HCT116 (cell line): ENCODE results near the gene NAB1. TPM values are rescaled to one million over a fixed set of nuclear protein-coding genes. Genes with fewer than 3 reads are reported as not detected.

Source experiments
- ATAC-seq: fragments of 200-7000 bp; cut with Tn5 transposase; 2 replicates; pipeline ENCODE4 v1.9.1; 2020; ENCODE audit warnings: mild to moderate bottlenecking, moderate library complexity
- BruUV-seq: library from RNA; stranded (reverse); fragments of 400-500 nt; replicated peaks from 2 replicates; lab custom pipeline; 2021; lab: Mats Ljungman, UMichigan
- CTCF ChIA-PET: fragments of 300-600 bp; sonication (Branson Sonifier 250); formaldehyde crosslinking; loops from one replicate; lab custom pipeline; 2021; ENCODE audit warnings: antibody characterized with exemption; lab: Charles Lee
- POLR2A ChIA-PET: fragments of 300-600, 350-600 bp; sonication (Branson Sonifier 250); formaldehyde crosslinking; loops from one replicate; lab custom pipeline; 2021; ENCODE audit warnings: antibody characterized with exemption; lab: Charles Lee
- RAD21 ChIA-PET, 2 experiments: fragments of 300-600 bp; sonication (Branson Sonifier 250); formaldehyde crosslinking; loops; one replicate each; lab custom pipeline; 2023; ENCODE audit warnings: low total read pairs in 2 of 2; ENCODE audit not compliant: uncharacterized antibody in 2 of 2, unreplicated experiment in 2 of 2, low non-redundant PET in 1 of 2; lab: Charles Lee
- DNase-seq: peaks from one replicate; pipeline ENCODE4 v3.0.0-alpha.2; 2010; ENCODE audit warnings: low read depth, low spot score
- H2AFZ ChIP-seq: fragments of 200-600 bp; shearing (Covaris generic), sonication (generic); 2 replicates; pipeline ENCODE4 v1.6.1; 2017; ENCODE audit warnings: low read depth, mixed run types, mixed read lengths, antibody characterized with exemption, low read length; ENCODE audit not compliant: poor library complexity, severe bottlenecking
- H3K27ac ChIP-seq: 2 replicates; pipeline ENCODE4 v1.5.1; 2012; ENCODE audit warnings: low read depth, low read length
- H3K27me3 ChIP-seq: fragments of 200-600 bp; sonication (generic); 2 replicates; pipeline ENCODE4 v1.6.1; 2016; ENCODE audit warnings: mixed run types, low read length, mixed read lengths; ENCODE audit not compliant: insufficient read depth
- H3K36me3 ChIP-seq, 2 experiments: fragments of 200-500 bp in 1 of 2; fragments of 200-600 bp in 1 of 2; sonication (Bioruptor generic) in 1 of 2; sonication (generic) in 1 of 2; 2 replicates each; pipeline versions ENCODE4 v1.5.1 to v1.6.1; 2014 to 2016; ENCODE audit warnings: low read length in 2 of 2, inconsistent platforms in 1 of 2, mixed read lengths in 1 of 2, mixed run types in 1 of 2; ENCODE audit not compliant: insufficient read depth in 2 of 2, control insufficient read depth in 1 of 2
- H3K4me1 ChIP-seq, 2 experiments: fragments of 200-600 bp in 1 of 2; sonication (generic) in 1 of 2; 2 replicates each; pipeline versions ENCODE4 v1.5.1 to v1.6.1; 2012 to 2017; ENCODE audit warnings: low read length in 2 of 2, inconsistent platforms in 1 of 2, mild to moderate bottlenecking in 1 of 2, mixed read lengths in 1 of 2, mixed run types in 1 of 2, moderate library complexity in 1 of 2; ENCODE audit not compliant: insufficient read depth in 2 of 2, control insufficient read depth in 1 of 2
- H3K4me2 ChIP-seq: fragments of 200-600 bp; sonication (generic); 2 replicates; pipeline ENCODE4 v1.6.1; 2017; ENCODE audit warnings: mixed run types, low read length, mixed read lengths
- H3K4me3 ChIP-seq, 2 experiments: fragments of 200-600 bp in 1 of 2; sonication (generic) in 1 of 2; replicated peaks in 1 of 2; 2 replicates each; pipeline ENCODE4 v1.5.1; 2011 to 2016; ENCODE audit warnings: low read length in 2 of 2, control low read depth in 1 of 2, low read depth in 1 of 2, mild to moderate bottlenecking in 1 of 2, mixed read lengths in 1 of 2, mixed run types in 1 of 2
- H3K79me2 ChIP-seq: fragments of 200-600 bp; sonication (generic); 2 replicates; pipeline ENCODE4 v1.6.1; 2017; ENCODE audit warnings: mild to moderate bottlenecking, mixed run types, low read length, moderate library complexity, mixed read lengths; ENCODE audit not compliant: insufficient read depth
- H3K9ac ChIP-seq: fragments of 200-600 bp; sonication (generic); 2 replicates; pipeline ENCODE4 v1.6.1; 2016; ENCODE audit warnings: low read length, mixed read lengths
- H3K9me2 ChIP-seq: fragments of 200-600 bp; sonication (generic), shearing (Covaris generic); 2 replicates; pipeline ENCODE4 v1.6.1; 2017; ENCODE audit warnings: mixed run types, mild to moderate bottlenecking, moderate library complexity; ENCODE audit not compliant: insufficient read depth
- H3K9me3 ChIP-seq, 2 experiments: fragments of 200-500 bp in 1 of 2; fragments of 200-600 bp in 1 of 2; sonication (Bioruptor generic) in 1 of 2; sonication (generic) in 1 of 2; 2 replicates each; pipeline ENCODE4 v1.6.1; 2014 to 2017; ENCODE audit warnings: low read length in 2 of 2, mixed read lengths in 2 of 2, inconsistent platforms in 1 of 2, low read depth in 1 of 2, mild to moderate bottlenecking in 1 of 2, mixed run types in 1 of 2, moderate library complexity in 1 of 2; ENCODE audit not compliant: control insufficient read depth in 1 of 2, insufficient read depth in 1 of 2
- H4K20me1 ChIP-seq: fragments of 200-600 bp; sonication (generic), shearing (Covaris generic); 2 replicates; pipeline ENCODE4 v1.6.1; 2017; ENCODE audit warnings: mixed run types, mild to moderate bottlenecking, moderate library complexity; ENCODE audit not compliant: insufficient read depth
- CBX3 ChIP-seq: IDR thresholded peaks from 2 replicates; pipeline ENCODE4 v1.6.1; 2012; ENCODE audit warnings: low read depth
- CEBPB ChIP-seq: IDR thresholded peaks from 2 replicates; pipeline ENCODE4 v1.6.1; 2012; ENCODE audit warnings: low read depth
- FOSL1 ChIP-seq: IDR thresholded peaks from 2 replicates; pipeline ENCODE4 v1.6.1; 2012; ENCODE audit warnings: low read depth
- POLR2AphosphoS5 ChIP-seq: IDR thresholded peaks from 2 replicates; pipeline ENCODE4 v1.6.1; 2011; ENCODE audit warnings: mild to moderate bottlenecking, low read depth, low read length, moderate library complexity
- intact Hi-C: fragments of 100-400 bp; cut with micrococcal nuclease; formaldehyde crosslinking; loops from 2 replicates; pipeline ENCODE4 v1.10.0; 2022
- total RNA-seq: library from RNA; stranded (reverse); gene quantifications from one replicate; pipeline ENCODE4 v1.2.1, GENCODE V29; 2021; ENCODE audit not compliant: unreplicated experiment
- TF ChIP-seq, protein P1 (sequence below): IDR thresholded peaks from 2 replicates; pipeline ENCODE4 v1.6.1; 2012

Gene NAB1
- total RNA-seq, 1 experiment from 2014 or later, result 43.8 TPM

DNA sequence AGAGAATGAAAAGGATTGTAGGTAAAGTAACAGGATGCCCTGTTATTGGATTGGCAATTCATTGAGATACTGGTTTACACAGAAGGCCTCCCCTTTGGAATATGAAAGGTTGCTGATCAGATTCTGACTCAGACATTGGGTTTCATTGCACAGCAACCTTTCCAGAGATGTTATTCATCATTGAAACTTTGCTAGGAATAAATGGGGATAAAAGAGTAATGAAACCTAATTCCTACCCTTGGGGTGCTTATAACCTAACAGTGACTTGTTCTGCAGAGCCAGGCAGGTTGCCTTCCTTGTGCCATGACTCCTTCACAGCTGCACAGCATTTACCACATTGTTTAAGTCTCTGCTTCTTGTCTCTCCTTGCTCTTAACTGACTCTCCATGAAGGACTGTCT, 5.0 kb downstream of the NAB1 start:
- intact Hi-C loops, result no loop called here
- peaks cover 95% of the 10 kb centered on the region for H3K79me2 ChIP-seq
- H3K4me2 ChIP-seq, result no peak overlapping the region
- H3K27me3 ChIP-seq, result no peaks in the 10 kb centered on the region
- no peaks in the 10 kb centered on the region for H3K9me2 ChIP-seq
- ChIA-PET RAD21 (no interaction called here), POLR2A (no interaction called here), CTCF (no interaction called here)
- H3K4me1 ChIP-seq, result peaks cover 0 to 10% of the 10 kb centered on the region in 2 experiments; a peak in 3 of 4 replicates
- no peak overlapping the region for H3K4me3 ChIP-seq
- no peaks in the 10 kb centered on the region for H3K9me3 ChIP-seq
- no peak overlapping the region for H3K9ac ChIP-seq
- no peak overlapping the region for H2AFZ ChIP-seq
- ATAC-seq (no peak), DNase-seq (no peak)
- no TSS peak for BruUV-seq
- peaks cover 3% of the 10 kb centered on the region; the same call in 1 of the 2 replicates for H4K20me1 ChIP-seq
- TF ChIP-seq CEBPB (no peak), CBX3 (no peak), POLR2AphosphoS5 (no peak)
- TF ChIP-seq, protein P1, sequence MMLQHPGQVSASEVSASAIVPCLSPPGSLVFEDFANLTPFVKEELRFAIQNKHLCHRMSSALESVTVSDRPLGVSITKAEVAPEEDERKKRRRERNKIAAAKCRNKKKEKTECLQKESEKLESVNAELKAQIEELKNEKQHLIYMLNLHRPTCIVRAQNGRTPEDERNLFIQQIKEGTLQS, result no peak
- H3K27ac ChIP-seq, result no peak overlapping the region
- H3K36me3 ChIP-seq, result no peaks in the 10 kb centered on the region

- TF ChIP-seq FOSL1, result no peak
- intact Hi-C loops, result loop anchor here (5.0 kb wide), 1 partner anchor 257 kb away; no protein-coding TSS in a partner anchor
- peaks cover 0 to 9% of the 10 kb centered on the region in 2 experiments; a peak in 3 of 4 replicates for H3K4me1 ChIP-seq
Measured at GRCh38 chr2:190655113-190655512, 6.2 kb downstream of the NAB1 start.

More at GRCh38 chr2:190655113-190655512, 6.2 kb downstream of the NAB1 start:
- Histone ChIP-seq H4K20me1 (peaks cover 3% of the 10 kb centered on the region; the same call in 1 of the 2 replicates), H3K27me3 (no peaks in the 10 kb centered on the region), H3K4me3 (no peak overlapping the region), H3K9me3 (no peaks in the 10 kb centered on the region), H3K79me2 (peaks cover 95% of the 10 kb centered on the region), H3K36me3 (no peaks in the 10 kb centered on the region), H2AFZ (no peak overlapping the region), H3K4me2 (no peak overlapping the region), H3K9me2 (no peaks in the 10 kb centered on the region), H3K9ac (no peak overlapping the region), H3K27ac (no peak overlapping the region)
- ATAC-seq (no peak), DNase-seq (no peak)
- ChIA-PET POLR2A (no interaction called here), RAD21 (no interaction called here), CTCF (no interaction called here)
- no TSS peak for BruUV-seq
